GM18861 (cell line): ENCODE measurements around the gene ARHGAP29.

Experiments
- ATAC-seq: cut with Tn5 transposase; IDR thresholded peaks from one replicate; pipeline ENCODE4 v1.9.1; 2021; ENCODE audit not compliant: unreplicated experiment

Gene ARHGAP29

DNA sequence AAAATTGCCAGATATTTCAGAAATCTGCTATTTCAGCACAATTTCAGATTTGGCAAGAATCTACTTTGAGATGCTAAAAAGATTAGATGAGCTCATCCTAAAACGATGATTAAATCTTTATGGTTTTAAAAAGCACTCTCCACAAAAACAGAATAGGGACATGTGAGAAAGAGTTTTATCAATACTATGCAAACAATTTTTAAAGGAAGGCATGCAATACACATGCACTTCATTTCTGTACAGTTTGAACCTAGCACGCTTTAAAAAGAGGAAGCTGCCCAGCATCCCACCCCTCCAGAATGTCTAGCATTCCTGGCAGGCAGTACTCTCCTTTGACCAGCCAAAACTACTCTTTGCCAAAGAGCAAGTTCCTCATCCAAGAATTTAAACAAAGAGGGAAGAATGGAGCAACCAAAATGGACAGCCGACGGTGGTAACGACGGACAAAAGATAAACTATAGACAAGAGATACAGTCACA lies 1.3 kb downstream of the ARHGAP29 start:
- ATAC-seq = no peak

DNA sequence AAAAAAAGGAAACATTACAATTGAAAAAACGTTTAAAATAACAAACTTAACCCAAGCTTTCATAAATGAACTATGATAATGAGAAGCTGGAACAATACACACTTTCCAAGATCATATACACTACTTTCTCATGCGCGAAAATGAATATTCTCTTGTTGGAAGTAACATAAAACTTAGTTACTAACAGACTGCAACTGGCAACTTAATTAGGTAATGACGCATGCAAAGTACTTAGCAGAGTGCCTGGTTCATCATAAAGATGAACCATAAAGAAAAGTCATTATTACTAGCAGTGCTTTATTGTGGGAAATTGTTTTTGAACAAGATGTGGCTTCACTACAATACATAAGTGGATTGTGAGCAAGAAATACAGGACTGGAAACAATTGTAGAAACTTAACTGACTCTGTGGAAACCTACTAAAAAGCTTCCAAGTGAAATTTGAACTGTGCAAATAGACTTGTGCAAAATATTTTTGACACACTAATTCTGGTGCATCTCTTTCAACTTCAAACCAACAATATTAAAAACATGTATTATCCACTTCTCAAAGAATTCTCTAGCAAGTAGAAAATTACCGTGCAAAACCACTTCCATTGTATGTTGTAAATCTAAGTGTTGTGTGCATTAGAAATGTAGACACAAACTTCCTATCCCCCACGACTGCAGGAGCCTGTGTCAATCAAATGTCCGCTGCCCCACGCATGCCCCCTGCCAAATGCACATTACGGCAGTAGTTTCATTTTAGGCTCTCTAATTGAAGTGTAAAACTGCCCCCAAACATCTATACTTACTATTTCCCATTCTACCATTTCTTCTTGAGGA lies 2.0 kb downstream of the ARHGAP29 start:
- ATAC-seq = no peak

GRCh38 chr1:94234615-94235014 lies 2.8 kb downstream of the ARHGAP29 start:
- no peak for ATAC-seq

DNA sequence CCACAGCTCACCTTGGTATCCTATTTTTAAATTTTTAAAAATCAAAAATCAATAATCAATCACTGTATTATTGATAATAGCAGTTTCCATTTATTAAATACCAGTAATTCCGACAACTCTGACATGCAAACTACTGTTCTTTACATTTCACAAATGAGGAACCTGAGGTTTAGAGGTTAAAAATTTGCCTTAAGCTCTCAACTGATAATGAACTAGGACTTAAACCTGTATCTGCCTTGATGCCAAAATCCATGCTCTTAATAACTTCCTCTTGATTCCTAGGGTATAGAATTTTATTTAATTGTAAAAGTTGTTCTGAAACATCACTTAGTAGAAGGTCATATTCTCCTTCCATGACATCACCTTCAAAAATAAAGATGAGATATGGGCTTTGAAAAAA lies 5.6 kb downstream of the ARHGAP29 start:
- no peak for ATAC-seq

GRCh38 chr1:94230920-94231319 lies 6.5 kb downstream of the ARHGAP29 start:
- ATAC-seq = no peak

DNA sequence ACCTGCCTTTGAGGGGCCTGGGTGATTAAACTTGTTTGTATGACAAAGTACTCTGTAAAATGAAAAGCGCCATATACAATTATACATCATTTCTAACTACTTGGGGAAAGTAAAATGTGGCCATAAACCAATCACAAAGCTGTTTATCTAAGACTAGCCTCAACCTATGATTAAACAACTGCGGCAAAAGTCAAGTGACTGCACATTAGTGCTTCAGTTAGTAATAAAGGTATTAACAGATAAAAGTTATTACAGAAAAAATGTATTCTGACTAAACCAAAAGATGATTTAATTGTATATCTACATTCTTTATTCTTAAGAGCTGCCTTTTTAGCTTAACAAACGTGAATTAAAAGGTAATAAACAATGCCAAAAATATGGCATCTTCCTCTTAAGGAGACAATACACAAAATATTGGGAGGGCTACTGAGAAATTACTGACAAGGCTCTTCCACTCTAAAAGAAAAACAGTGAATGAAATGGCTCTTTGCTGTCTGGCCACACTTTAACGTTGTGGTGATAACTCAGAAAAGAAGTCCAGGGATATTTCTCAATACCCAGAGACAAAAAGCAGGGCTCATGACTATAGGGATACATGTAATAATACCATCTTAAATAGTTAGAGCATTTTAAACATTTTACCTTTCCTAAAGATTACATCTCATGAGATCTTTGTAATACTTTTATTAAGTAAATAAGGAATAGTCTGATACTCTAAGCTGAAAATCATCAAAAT lies 8.6 kb downstream of the ARHGAP29 start:
- ATAC-seq = no peak

DNA sequence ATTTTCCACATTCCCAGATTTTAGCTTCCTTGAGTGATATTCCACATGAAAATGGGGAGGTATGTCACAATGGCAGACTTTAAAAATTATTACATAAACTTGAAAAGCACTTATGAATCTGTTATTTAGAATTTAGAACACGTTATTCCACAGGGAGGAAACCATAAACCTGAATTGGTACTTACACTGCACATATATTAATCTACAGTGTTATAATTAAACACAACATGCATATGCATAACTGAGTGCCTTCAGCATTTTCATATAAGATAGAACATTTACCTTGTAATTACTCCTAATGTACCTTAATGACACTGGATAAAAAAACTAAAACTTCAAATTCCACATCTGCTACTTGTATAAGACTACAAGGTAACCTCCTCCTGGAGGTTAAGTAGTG lies 9.8 kb downstream of the ARHGAP29 start:
- ATAC-seq = no peak

GRCh38 chr1:94225845-94226244 lies 11.5 kb downstream of the ARHGAP29 start:
- no peak for ATAC-seq

- ATAC-seq = no peak
These were observed 19.1 kb downstream of the ARHGAP29 start for GRCh38 chr1:94218332-94218731.

- no peak for ATAC-seq
These were observed 21.4 kb downstream of the ARHGAP29 start for GRCh38 chr1:94215955-94216354.

GRCh38 chr1:94209982-94210381 lies 27.4 kb downstream of the ARHGAP29 start:
- no peak for ATAC-seq

DNA sequence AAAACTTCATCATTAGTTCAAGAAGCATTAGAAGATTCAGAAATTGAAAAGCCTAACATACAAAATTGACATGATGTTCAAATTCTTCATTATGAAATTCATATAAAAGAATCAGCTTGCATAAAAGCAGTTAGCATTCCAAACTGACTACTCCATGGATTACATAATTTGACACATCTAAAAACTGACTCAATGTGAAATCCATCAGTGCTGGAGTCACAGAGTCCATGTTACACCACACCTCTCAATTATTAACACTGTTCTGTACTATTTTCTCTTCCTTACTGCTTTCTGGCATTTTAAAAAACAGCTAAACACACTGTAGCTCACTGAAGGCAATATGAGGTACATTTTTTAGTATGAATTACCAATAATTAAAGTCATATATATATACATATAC lies 28.0 kb downstream of the ARHGAP29 start:
- no peak for ATAC-seq

DNA sequence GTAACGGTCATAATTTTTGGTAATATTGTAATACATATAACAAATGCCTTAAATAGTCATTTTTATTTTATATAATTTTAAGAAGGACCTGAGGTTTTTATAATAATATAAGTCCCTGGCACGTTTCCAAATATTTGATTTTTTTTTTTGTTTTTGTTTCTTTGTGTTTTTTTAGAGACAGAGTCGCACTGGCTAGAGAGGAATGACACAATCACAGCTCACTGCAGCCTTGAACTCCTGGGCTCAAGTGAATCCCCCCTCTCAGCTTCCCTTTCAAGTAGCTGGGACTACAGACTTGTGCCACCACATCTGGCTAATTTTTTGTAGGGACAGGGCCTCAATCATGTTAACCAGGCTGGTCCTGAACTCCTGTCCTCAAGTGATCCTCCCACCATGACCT lies 29.7 kb downstream of the ARHGAP29 start:
- no peak for ATAC-seq

- no peak for ATAC-seq
These were observed 31.7 kb downstream of the ARHGAP29 start for GRCh38 chr1:94205639-94206038.

DNA sequence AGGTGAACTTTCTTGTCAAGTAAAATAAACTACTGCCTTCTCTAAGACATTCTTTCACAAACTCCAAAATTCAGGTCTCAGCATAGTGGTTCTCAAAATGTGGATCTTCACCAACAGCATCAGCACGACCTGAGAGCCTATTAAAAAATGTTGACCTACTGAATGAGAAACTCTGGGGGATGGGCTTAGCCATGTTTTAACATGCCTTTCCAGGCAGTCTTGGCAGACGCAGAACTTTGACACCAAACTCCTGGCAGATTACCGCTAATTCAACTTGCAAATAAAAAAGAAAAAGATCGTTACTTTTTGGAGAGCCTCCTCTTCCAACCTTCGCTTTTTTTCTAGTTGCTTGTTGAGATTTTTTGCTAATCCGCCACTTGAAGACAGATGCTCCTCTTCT lies 35.1 kb downstream of the ARHGAP29 start:
- no peak for ATAC-seq

- no peak for ATAC-seq
These were observed 38.0 kb downstream of the ARHGAP29 start for GRCh38 chr1:94199398-94199797.

- ATAC-seq = no peak
These were observed 43.1 kb downstream of the ARHGAP29 start for GRCh38 chr1:94194079-94194865.

- no peak for ATAC-seq
These were observed 44.3 kb downstream of the ARHGAP29 start for GRCh38 chr1:94193128-94193527.

GRCh38 chr1:94191216-94191615 lies 46.2 kb downstream of the ARHGAP29 start:
- ATAC-seq = no peak

- ATAC-seq = no peak
These were observed 50.4 kb downstream of the ARHGAP29 start for GRCh38 chr1:94186946-94187345.

GRCh38 chr1:94183197-94183815 lies 54.1 kb downstream of the ARHGAP29 start:
- no peak for ATAC-seq
